Cardiac muscle cell (in vitro differentiated cells and primary cell): ENCODE measurements around the gene CDK8. TPM values are rescaled to one million over a fixed set of nuclear protein-coding genes. Genes with fewer than 3 reads are reported as not detected.

ENCODE experiments used
- DNase-seq, 2 donors: peaks; one replicate each; pipeline versions ENCODE4 v3.0.0 to v3.0.0-alpha.2; 2010 to 2017; ENCODE audit warnings: low read depth in 1 of 2, low spot score in 1 of 2
- H3K27ac ChIP-seq: fragments of 200-600 bp; sonication (generic); 2 replicates; pipeline ENCODE4 v1.5.1; 2016
- H3K27me3 ChIP-seq: fragments of 200-600 bp; sonication (generic); 2 replicates; pipeline ENCODE4 v1.6.0; 2016; ENCODE audit warnings: control low read depth
- H3K36me3 ChIP-seq: fragments of 200-600 bp; sonication (generic); 2 replicates; pipeline ENCODE4 v1.5.1; 2016; ENCODE audit warnings: control low read depth
- H3K4me1 ChIP-seq: fragments of 200-600 bp; sonication (generic); 2 replicates; pipeline ENCODE4 v1.8.1; 2017; ENCODE audit warnings: low read depth, mild to moderate bottlenecking, mixed run types
- H3K4me3 ChIP-seq: fragments of 200-600 bp; sonication (generic); 2 replicates; pipeline ENCODE4 v1.5.1; 2016; ENCODE audit warnings: mild to moderate bottlenecking
- H3K9me3 ChIP-seq: fragments of 200-600 bp; sonication (generic); 2 replicates; pipeline ENCODE4 v1.5.1; 2017; ENCODE audit warnings: low read depth, mild to moderate bottlenecking, control low read depth
- polyA plus RNA-seq: library from polyadenylated mRNA; unstranded; fragments of >200 nt; fragmentation: Nextera tagmentation; extraction: Ambion mirVana; gene quantifications from 2 replicates; pipeline ENCODE4 v1.2.1, GENCODE V29; 2016
- total RNA-seq: library from RNA; depleted of rRNA; stranded (reverse); fragments of >200 nt; gene quantifications from 2 replicates; pipeline ENCODE4 v1.2.3, GENCODE V29; 2016
- TF ChIP-seq, protein P1 (sequence below): IDR thresholded peaks from 2 replicates; pipeline ENCODE4 v1.5.1; 2012; ENCODE audit warnings: low read depth, mild to moderate bottlenecking, low read length

Gene CDK8
- total and polyA plus RNA-seq, 2 experiments from 2014 or later: 19.8 to 26.7 TPM

DNA sequence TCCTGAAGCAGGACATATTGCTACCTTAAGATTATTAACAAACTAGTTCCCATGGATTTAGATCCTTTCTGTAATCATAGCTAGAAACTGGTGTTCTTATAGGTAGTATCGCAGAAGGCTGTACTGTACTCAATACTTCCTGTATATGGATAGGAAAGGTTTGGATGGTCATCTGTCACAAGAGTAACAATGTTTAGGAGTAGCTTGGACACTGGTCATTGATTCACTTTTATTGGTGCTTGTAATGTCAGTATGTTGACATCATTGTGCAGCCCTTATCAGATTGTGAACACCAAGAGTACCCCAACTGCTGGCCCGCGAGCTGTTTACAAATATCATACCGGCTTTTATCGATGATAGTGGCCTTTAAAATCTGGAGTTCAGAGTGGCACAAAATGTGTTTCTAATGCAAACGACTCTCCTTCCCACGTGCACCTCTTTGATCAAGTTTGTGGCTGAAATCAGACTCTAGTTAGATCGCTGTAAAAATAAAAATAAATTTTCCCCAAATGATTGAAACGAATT, 605 bp upstream of the CDK8 start:
- H3K36me3 ChIP-seq: no peaks in the 10 kb centered on the region
- peak overlapping the region; percentile 99 for H3K27ac ChIP-seq
- no peaks in the 10 kb centered on the region for H3K27me3 ChIP-seq
- no peak for DNase-seq
- H3K4me1 ChIP-seq: peaks cover 19% of the 10 kb centered on the region
- TF ChIP-seq, protein P1, sequence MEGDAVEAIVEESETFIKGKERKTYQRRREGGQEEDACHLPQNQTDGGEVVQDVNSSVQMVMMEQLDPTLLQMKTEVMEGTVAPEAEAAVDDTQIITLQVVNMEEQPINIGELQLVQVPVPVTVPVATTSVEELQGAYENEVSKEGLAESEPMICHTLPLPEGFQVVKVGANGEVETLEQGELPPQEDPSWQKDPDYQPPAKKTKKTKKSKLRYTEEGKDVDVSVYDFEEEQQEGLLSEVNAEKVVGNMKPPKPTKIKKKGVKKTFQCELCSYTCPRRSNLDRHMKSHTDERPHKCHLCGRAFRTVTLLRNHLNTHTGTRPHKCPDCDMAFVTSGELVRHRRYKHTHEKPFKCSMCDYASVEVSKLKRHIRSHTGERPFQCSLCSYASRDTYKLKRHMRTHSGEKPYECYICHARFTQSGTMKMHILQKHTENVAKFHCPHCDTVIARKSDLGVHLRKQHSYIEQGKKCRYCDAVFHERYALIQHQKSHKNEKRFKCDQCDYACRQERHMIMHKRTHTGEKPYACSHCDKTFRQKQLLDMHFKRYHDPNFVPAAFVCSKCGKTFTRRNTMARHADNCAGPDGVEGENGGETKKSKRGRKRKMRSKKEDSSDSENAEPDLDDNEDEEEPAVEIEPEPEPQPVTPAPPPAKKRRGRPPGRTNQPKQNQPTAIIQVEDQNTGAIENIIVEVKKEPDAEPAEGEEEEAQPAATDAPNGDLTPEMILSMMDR: no peak
- no peaks in the 10 kb centered on the region for H3K9me3 ChIP-seq
- peak overlapping the region; percentile 95 for H3K4me3 ChIP-seq

DNA sequence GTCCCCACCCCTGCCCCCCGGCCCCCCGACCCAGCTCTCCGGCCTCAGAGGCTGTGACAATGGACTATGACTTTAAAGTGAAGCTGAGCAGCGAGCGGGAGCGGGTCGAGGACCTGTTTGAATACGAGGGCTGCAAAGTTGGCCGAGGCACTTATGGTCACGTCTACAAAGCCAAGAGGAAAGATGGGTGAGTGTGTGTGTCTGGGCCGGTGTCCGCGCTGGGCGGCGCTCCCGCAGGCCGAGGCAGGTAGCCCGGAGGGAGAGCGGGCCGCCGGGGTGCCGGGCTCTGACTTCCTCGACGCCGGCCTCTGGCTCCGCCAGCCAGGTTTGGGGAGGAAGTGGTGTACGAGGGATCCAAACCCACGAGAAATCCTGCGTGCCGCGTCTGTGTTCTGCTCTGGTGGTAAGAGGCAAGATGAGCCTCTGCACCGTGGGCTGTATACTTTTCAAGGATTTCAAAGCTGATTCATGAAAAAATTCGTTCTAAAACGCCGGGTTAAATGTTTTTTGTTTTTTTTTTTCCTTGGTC, 718 bp downstream of the CDK8 start:
- no peaks in the 10 kb centered on the region for H3K9me3 ChIP-seq
- peaks cover 18% of the 10 kb centered on the region for H3K4me1 ChIP-seq
- DNase-seq: peak; percentile 38 to 69
- peak overlapping the region; percentile 95 for H3K4me3 ChIP-seq
- peak overlapping the region; percentile 99 for H3K27ac ChIP-seq
- TF ChIP-seq, protein P1: no peak
- no peaks in the 10 kb centered on the region for H3K36me3 ChIP-seq
- H3K27me3 ChIP-seq: no peaks in the 10 kb centered on the region

DNA sequence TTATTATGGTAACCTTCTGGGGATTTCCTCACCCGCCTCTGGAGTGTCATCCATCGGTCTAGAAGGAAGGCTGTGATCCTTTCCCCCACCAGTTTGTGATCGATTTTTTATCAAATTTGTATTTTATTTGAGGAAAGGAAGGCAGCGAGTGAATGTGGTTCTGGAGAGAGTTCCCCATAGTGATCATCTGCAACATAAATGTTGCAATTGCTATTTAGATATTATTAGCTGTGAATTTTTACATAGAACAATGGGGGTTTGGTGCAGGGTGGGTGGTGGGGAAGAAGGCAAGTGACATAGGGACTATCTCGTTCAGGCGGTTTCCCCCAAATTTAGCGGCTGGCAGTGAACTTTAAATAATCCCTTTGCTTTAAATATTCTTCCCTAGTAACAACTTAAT, 1.2 kb downstream of the CDK8 start:
- no peak for DNase-seq
- H3K9me3 ChIP-seq: no peaks in the 10 kb centered on the region
- peaks cover 18% of the 10 kb centered on the region for H3K4me1 ChIP-seq
- TF ChIP-seq, protein P1: no peak
- peak overlapping the region; percentile 95 for H3K4me3 ChIP-seq
- no peaks in the 10 kb centered on the region for H3K36me3 ChIP-seq
- H3K27ac ChIP-seq: peak overlapping the region; percentile 99
- H3K27me3 ChIP-seq: no peaks in the 10 kb centered on the region

DNA sequence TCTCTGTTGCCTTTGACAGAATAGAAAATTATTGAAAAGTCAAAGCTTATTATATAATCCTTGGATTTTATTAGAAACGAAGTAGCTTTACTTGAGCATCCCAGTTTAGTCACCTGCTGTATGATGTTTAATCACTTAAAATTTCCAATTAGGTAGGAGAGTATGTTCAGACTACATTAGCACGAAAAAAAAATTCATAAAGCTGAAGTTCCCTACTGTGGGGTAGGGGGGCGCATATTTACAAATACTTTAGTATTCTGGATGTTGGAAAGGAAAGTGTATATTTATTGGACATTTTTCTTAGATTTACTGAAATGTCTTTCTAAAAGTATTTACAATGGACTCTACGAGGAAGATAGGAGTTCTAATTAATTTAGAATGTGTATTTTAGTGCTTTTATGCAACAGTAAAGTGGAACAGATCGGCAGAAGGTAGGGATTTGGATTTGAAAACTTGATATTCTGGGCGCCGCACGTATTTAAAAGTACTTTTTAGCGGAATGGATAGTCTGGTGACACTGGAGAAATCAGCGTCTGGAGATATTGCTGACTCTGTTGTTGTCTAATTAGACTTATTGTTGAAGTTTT, 1.9 kb downstream of the CDK8 start:
- peak overlapping the region; percentile 41 for H3K27ac ChIP-seq
- H3K27me3 ChIP-seq: no peaks in the 10 kb centered on the region
- H3K4me3 ChIP-seq: peak overlapping the region; percentile 95
- peak; percentile 13 to 23 for DNase-seq
- TF ChIP-seq, protein P1: peak; percentile 40
- no peaks in the 10 kb centered on the region for H3K9me3 ChIP-seq
- peaks cover 22% of the 10 kb centered on the region for H3K4me1 ChIP-seq
- H3K36me3 ChIP-seq: no peaks in the 10 kb centered on the region

DNA sequence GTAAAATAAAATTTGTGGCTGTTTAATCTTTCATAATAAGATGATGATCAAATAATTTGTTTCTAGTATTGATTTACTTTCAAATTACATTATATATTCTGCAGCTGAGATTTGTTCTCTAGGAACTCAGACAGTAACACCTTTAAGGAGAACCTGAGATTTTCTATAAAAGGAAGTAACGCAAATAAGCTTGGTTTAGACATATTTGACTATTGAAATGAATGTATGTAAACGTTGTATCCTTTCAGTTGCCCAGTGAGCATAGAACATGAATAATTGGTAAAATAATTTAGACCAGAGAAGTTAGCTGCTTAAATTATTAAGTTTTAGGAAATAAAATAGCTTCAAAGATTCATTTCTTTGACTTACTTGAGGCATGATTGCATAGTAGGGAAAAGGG, 3.1 kb downstream of the CDK8 start:
- Histone ChIP-seq H3K9me3 (no peaks in the 10 kb centered on the region), H3K36me3 (no peaks in the 10 kb centered on the region), H3K4me3 (peak overlapping the region; percentile 95), H3K27me3 (no peaks in the 10 kb centered on the region), H3K27ac (no peak overlapping the region), H3K4me1 (peaks cover 25% of the 10 kb centered on the region)
- no peak for DNase-seq
- TF ChIP-seq, protein P1: no peak
